HG03571 (cell line): ENCODE data around the gene WWOX.

Source experiments
- ATAC-seq: cut with Tn5 transposase; IDR thresholded peaks from one replicate; pipeline ENCODE4 v1.9.1; 2021; ENCODE audit not compliant: unreplicated experiment

The WWOX gene

GRCh38 chr16:78995441-78995840, 896.0 kb downstream of the WWOX start:
- ATAC-seq, result no peak

GRCh38 chr16:78996790-78997189, 897.3 kb downstream of the WWOX start:
- no peak for ATAC-seq

- no peak for ATAC-seq
Observed at GRCh38 chr16:78998879-78999278, 899.4 kb downstream of the WWOX start.

GRCh38 chr16:79001156-79001967, 901.9 kb downstream of the WWOX start:
- ATAC-seq, result no peak

GRCh38 chr16:79003026-79003609, 903.7 kb downstream of the WWOX start:
- ATAC-seq, result no peak

GRCh38 chr16:79004309-79004708, 904.9 kb downstream of the WWOX start:
- ATAC-seq, result no peak

GRCh38 chr16:79005096-79005495, 905.6 kb downstream of the WWOX start:
- no peak for ATAC-seq

- ATAC-seq, result no peak
Observed at GRCh38 chr16:79006206-79006605, 906.8 kb downstream of the WWOX start.

- ATAC-seq, result no peak
Observed at GRCh38 chr16:79006765-79007164, 907.3 kb downstream of the WWOX start.

GRCh38 chr16:79007614-79008013, 908.2 kb downstream of the WWOX start:
- ATAC-seq, result no peak

GRCh38 chr16:79008036-79008868, 908.8 kb downstream of the WWOX start:
- ATAC-seq, result no peak

- no peak for ATAC-seq
Observed at GRCh38 chr16:79008869-79009179, 909.4 kb downstream of the WWOX start.

GRCh38 chr16:79009896-79010295, 910.4 kb downstream of the WWOX start:
- ATAC-seq, result no peak

- ATAC-seq, result no peak
Observed at GRCh38 chr16:79011282-79011681, 911.8 kb downstream of the WWOX start.

- ATAC-seq, result no peak
Observed at GRCh38 chr16:79012671-79013434, 913.4 kb downstream of the WWOX start.

- no peak for ATAC-seq
Observed at GRCh38 chr16:79013930-79014660, 914.6 kb downstream of the WWOX start.

GRCh38 chr16:79018650-79019429, 919.4 kb downstream of the WWOX start:
- no peak for ATAC-seq

- no peak for ATAC-seq
Observed at GRCh38 chr16:79019431-79019830, 920.0 kb downstream of the WWOX start.

- ATAC-seq, result no peak
Observed at GRCh38 chr16:79021991-79022630, 922.7 kb downstream of the WWOX start.
